ENCODE measurements around the gene GNA15.

GNA15 gene

GRCh38 chr19:3208317-3209207 is 72.7 kb downstream of the GNA15 start:
- no peak for DNase-seq (ENCODE audit: low spot score)

DNA sequence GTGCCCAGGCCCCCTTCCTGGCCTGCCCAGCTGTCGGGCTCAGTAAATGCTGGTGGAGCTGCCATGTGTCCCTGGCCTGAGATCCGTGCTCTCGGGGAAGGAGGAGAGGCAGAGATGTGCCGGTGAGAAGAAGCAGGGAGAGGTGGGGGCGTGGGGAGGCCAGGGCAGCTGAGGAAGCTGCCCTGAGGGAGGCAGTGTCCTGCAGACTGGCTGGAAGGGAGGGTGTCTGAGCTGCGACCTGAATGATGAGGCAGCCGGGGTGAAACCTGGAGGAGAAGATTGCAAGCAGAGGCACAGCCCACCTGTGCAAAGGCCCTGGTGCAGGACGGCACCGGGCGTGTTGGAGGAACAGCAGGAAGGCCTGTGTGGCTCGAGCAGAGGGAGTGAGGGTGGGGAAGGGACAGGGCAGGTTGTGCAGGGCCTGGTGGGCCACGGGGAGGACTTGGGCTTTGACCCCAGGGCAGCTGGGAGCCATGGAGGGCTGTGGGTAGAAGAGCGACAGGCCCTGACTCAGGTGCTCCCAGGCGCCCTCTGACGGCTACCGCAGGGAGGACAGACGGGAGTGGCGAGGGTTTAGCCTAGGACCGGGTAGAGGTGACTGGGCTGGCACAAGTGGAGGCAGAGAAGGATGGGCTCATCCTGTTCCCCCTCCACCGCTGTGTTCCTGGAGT is 74.6 kb downstream of the GNA15 start:
- DNase-seq (ENCODE audit: low spot score): peak; percentile 53

DNA sequence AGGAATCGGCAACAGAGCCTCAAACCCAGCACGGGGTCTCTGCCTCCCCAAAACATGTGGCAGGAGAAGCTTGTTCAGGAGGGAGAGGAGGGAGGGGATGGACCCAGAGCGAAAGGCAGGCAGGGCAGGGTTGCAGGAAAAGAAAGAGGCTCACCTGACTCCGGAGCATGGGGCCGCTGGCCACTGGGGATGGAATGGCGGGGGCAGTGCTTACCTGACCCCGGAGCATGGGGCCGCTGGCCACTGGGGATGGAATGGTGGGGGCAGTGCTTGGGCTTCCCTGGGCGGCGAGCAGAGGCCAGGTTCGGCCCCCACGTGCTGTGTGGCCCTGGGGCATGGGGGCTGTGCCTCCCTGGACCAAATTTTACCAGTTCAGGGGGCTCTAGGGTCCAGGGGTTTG is 75.4 kb downstream of the GNA15 start:
- DNase-seq (ENCODE audit: low spot score): no peak

GRCh38 chr19:3213159-3213558 is 77.3 kb downstream of the GNA15 start:
- no peak for DNase-seq (ENCODE audit: low spot score)
